ENCODE measurements around the gene DMGDH.

Gene DMGDH

DNA sequence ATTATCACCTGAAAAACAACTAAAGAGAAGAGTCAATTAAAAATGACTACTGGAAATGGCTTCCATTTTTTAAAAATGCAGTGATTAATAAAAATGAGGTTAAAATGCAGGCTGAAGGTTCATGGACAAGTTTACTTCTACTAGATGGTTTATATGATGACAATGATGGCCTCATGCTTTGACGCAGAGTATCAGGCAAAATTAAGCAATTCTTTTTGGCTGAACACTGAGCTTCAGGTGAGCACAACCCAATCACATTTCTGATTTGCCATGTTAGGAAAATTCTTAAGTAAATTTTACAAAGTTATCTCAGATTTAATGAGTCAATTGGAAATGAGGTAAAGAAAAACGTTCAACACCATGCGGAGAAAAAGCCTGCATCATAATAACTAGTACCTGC, 22.3 kb downstream of the DMGDH start:
- TF ChIP-seq, protein P1, sequence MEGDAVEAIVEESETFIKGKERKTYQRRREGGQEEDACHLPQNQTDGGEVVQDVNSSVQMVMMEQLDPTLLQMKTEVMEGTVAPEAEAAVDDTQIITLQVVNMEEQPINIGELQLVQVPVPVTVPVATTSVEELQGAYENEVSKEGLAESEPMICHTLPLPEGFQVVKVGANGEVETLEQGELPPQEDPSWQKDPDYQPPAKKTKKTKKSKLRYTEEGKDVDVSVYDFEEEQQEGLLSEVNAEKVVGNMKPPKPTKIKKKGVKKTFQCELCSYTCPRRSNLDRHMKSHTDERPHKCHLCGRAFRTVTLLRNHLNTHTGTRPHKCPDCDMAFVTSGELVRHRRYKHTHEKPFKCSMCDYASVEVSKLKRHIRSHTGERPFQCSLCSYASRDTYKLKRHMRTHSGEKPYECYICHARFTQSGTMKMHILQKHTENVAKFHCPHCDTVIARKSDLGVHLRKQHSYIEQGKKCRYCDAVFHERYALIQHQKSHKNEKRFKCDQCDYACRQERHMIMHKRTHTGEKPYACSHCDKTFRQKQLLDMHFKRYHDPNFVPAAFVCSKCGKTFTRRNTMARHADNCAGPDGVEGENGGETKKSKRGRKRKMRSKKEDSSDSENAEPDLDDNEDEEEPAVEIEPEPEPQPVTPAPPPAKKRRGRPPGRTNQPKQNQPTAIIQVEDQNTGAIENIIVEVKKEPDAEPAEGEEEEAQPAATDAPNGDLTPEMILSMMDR (IDR thresholded peaks at IDR 0.05; ENCODE audit: low read depth, low read length): no peak
- H3K4me3 ChIP-seq (ENCODE audit: low read depth, low read length): no peak overlapping the region

GRCh38 chr5:79042188-79042587, 27.3 kb downstream of the DMGDH start:
- TF ChIP-seq, protein P1 (IDR thresholded peaks at IDR 0.05; ENCODE audit: low read depth, low read length): no peak
- no peak overlapping the region for H3K4me3 ChIP-seq (ENCODE audit: low read depth, low read length)

GRCh38 chr5:79036769-79037168, 32.7 kb downstream of the DMGDH start:
- TF ChIP-seq, protein P1 (IDR thresholded peaks at IDR 0.05; ENCODE audit: low read depth, low read length): no peak
- no peak overlapping the region for H3K4me3 ChIP-seq (ENCODE audit: low read depth, low read length)

- H3K4me3 ChIP-seq (ENCODE audit: low read depth, low read length): no peak overlapping the region
- TF ChIP-seq, protein P1 (IDR thresholded peaks at IDR 0.05; ENCODE audit: low read depth, low read length): no peak
Measured at GRCh38 chr5:79035237-79035636, 34.2 kb downstream of the DMGDH start.

DNA sequence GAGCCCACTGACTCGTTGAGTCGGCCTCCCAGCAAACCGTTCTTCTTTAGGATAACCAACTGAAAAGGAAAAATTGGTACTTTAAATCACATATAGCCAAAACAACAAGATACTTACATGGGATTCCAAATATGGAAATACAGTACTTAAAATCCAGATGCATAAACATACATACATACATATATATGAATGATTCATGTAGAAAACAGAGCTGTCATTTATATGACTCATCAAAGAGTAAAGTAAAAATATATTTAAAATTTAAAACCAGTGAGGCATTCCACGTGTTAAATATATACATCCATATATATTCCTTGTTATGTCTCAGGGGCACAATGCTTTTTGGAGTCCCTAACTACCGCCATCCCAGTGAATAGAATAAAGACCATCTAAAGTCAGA, 36.7 kb downstream of the DMGDH start:
- no peak overlapping the region for H3K4me3 ChIP-seq (ENCODE audit: low read depth, low read length)
- TF ChIP-seq, protein P1 (IDR thresholded peaks at IDR 0.05; ENCODE audit: low read depth, low read length): no peak

GRCh38 chr5:79032031-79032695, 37.3 kb downstream of the DMGDH start:
- TF ChIP-seq, protein P1 (IDR thresholded peaks at IDR 0.05; ENCODE audit: low read depth, low read length): no peak
- H3K4me3 ChIP-seq (ENCODE audit: low read depth, low read length): no peak overlapping the region

DNA sequence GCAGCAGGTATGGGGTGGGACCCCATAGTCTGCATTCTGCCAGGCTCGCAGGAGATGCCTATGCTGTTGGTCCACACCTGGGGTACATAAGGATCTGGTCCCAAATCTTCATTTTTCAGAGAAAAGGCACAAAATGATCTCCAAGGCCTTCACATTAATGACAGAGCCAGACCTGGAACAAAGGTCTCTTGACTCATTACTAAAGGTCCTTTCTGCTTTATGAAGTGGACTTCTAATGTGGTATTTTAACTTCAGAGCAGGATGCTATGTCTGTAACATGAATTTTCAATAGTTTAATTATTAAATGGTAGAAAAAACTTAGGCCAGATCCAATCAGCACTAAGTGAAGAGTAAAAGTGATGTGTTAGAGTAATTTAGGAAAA, 38.0 kb downstream of the DMGDH start:
- H3K4me3 ChIP-seq (ENCODE audit: low read depth, low read length): no peak overlapping the region
- TF ChIP-seq, protein P1 (IDR thresholded peaks at IDR 0.05; ENCODE audit: low read depth, low read length): no peak
